ENCODE measurements around the gene OR5M8. TPM values are rescaled to one million over a fixed set of nuclear protein-coding genes. Genes with fewer than 3 reads are reported as not detected.

OR5M8 gene
- not detected in 2 replicates for total RNA-seq (2014; rRNA removed)
- polyA plus RNA-seq (2012) = not detected

GRCh38 chr11:56491270-56491669 is at the start of gene OR5M8:
TSS of gene OR5M8 (minus strand) at chr11:56491370. CDS start at chr11:56491370, 0 bp downstream.
- no peak for DNase-seq (ENCODE audit: low read depth)

GRCh38 chr11:56533054-56533740 is 42.0 kb upstream of the OR5M8 start:
- no peak for DNase-seq (ENCODE audit: low read depth)

- DNase-seq (ENCODE audit: low read depth) = no peak
These were observed 40.7 kb upstream of the OR5M8 start for GRCh38 chr11:56531856-56532255.

GRCh38 chr11:56522008-56522407 is 30.8 kb upstream of the OR5M8 start:
- DNase-seq (ENCODE audit: low read depth) = no peak

- DNase-seq (ENCODE audit: low read depth) = no peak
These were observed 22.1 kb upstream of the OR5M8 start for GRCh38 chr11:56513280-56513679.

- DNase-seq (ENCODE audit: low read depth) = no peak
These were observed 18.3 kb upstream of the OR5M8 start for GRCh38 chr11:56509439-56509838.

- no peak for DNase-seq (ENCODE audit: low read depth)
These were observed 5.8 kb upstream of the OR5M8 start for GRCh38 chr11:56497010-56497409.

- no peak for DNase-seq (ENCODE audit: low read depth)
These were observed 3.9 kb upstream of the OR5M8 start for GRCh38 chr11:56495117-56495516.

- no peak for DNase-seq (ENCODE audit: low read depth)
These were observed 4.4 kb downstream of the OR5M8 start for GRCh38 chr11:56486801-56487200.

GRCh38 chr11:56474729-56475235 is 16.4 kb downstream of the OR5M8 start:
- no peak for DNase-seq (ENCODE audit: low read depth)

GRCh38 chr11:56473252-56473651 is 17.9 kb downstream of the OR5M8 start, which contains the start of gene OR5M3:
TSS of gene OR5M3 (minus strand) at chr11:56473352. CDS start at chr11:56470497, 2,855 bp downstream.
- DNase-seq (ENCODE audit: low read depth) = no peak

GRCh38 chr11:56457076-56457475 is 34.1 kb downstream of the OR5M8 start:
- DNase-seq (ENCODE audit: low read depth) = no peak

GRCh38 chr11:56453521-56453920 is 37.6 kb downstream of the OR5M8 start:
- DNase-seq (ENCODE audit: low read depth) = no peak

Other genes with a start within 250 kb of the OR5M8 start
- not detected in 2 replicates for gene OR5T3, start 239.1 kb downstream of the OR5M8 start, total RNA-seq (2014; rRNA removed)
- gene OR5T1, start 217.2 kb downstream of the OR5M8 start, total RNA-seq (2014; rRNA removed) = not detected in 2 replicates
- gene OR8H1, start 199.1 kb downstream of the OR5M8 start, total RNA-seq (2014; rRNA removed) = not detected in 2 replicates
- not detected in 2 replicates for gene OR8K3, start 176.2 kb downstream of the OR5M8 start, total RNA-seq (2014; rRNA removed)
- gene OR8K1, start 145.3 kb downstream of the OR5M8 start, total RNA-seq (2014; rRNA removed) = not detected in 2 replicates
- not detected in 2 replicates for gene OR8J1, start 137.1 kb downstream of the OR5M8 start, total RNA-seq (2014; rRNA removed)
- not detected in 2 replicates for gene OR8U1, start 115.7 kb downstream of the OR5M8 start, total RNA-seq (2014; rRNA removed)
- gene OR5AL1, start 78.7 kb downstream of the OR5M8 start, total RNA-seq (2014; rRNA removed) = not detected in 2 replicates
- gene OR5M3, start 18.0 kb downstream of the OR5M8 start, total RNA-seq (2014; rRNA removed) = not detected in 2 replicates
- not detected in 2 replicates for gene OR5M11, start 51.9 kb upstream of the OR5M8 start, total RNA-seq (2014; rRNA removed)
- not detected in 2 replicates for gene OR5M10, start 86.4 kb upstream of the OR5M8 start, total RNA-seq (2014; rRNA removed)
- not detected in 2 replicates for gene OR5M1, start 123.5 kb upstream of the OR5M8 start, total RNA-seq (2014; rRNA removed)
- gene OR5AP2, start 151.1 kb upstream of the OR5M8 start, total RNA-seq (2014; rRNA removed) = not detected in 2 replicates
- not detected in 2 replicates for gene OR5AR1, start 172.3 kb upstream of the OR5M8 start, total RNA-seq (2014; rRNA removed)
- gene OR9G1, start 207.7 kb upstream of the OR5M8 start, total RNA-seq (2014; rRNA removed) = not detected in 2 replicates